ENCODE measurements around the gene CRIP1. TPM values are rescaled to one million over a fixed set of nuclear protein-coding genes. Genes with fewer than 3 reads are reported as not detected.
A peak's percentile ranks its signal among the peaks of the same experiment; 100 is the strongest.

Gene CRIP1
- total and polyA plus RNA-seq, 5 donors from 2014 or later: 558 to 2,243 (median 1,172) TPM

DNA sequence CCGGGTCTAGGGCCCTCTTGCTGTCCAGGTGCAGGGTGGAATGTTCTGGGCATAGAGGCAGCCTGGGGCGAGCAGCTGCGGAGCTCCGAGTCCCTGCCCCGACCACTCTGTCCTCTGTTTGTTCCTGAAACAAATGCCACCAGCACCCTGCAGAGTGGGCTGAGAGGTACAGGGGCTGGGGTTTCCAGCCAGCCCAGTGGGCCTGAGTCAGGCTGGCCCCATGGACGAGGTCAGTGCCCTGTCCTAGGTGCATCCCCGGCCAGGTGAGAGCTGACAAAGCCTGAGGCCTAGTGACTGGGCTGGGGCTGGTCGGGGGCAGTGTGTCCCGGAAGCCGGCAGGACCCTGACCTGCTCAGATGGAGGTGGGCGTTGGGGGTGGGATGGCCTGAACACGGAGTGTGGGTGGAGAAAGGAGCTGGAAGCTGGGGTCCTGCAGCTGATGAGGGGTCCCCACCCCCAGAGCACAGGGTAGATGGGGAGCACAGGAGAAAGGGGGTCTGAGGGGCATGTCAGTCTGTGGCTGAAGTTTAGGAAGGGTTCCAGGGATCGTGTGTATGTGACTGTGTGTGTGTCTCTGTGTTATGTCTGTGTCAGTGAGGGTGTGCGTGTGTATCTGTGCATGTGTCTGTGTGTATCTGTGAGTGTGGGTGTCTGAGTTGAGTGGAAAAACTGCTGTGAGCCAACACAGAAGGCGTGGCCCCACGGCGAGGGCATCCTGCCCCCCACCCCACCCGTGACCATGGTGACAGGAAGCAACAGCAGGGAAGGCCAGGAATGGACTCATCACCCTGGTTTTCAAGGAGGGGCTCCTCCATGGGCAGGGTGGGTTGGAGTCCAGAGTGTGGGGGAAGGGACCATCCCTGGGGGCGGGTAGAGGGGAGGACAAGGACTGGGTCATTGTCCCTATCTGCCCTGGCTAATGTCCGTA lies 2.4 kb upstream of the CRIP1 start:
- Histone ChIP-seq H3K27me3 (ENCODE audit: control insufficient read depth, insufficient read depth, low read length) (no peaks in the 10 kb centered on the region), H3K4me1 (ENCODE audit: control insufficient read depth, insufficient read depth, low read length, poor library complexity, severe bottlenecking) (peaks cover 99% of the 10 kb centered on the region), H3K36me3 (ENCODE audit: control insufficient read depth, insufficient read depth, low read length) (no peaks in the 10 kb centered on the region), H3K27ac (ENCODE audit: insufficient read depth, low read length, poor library complexity, severe bottlenecking) (peak overlapping the region; percentile 100), H3K4me3 (ENCODE audit: low read depth, low read length) (no peak overlapping the region), H3K9me3 (ENCODE audit: control insufficient read depth in 2 of 2, low read length in 2 of 2) (no peaks in the 10 kb centered on the region)
- peak overlapping the region; percentile 62 to 88 (median 80) for H3K4me3 Mint-ChIP-seq
- no peaks in the 10 kb centered on the region for H3K36me3 Mint-ChIP-seq
- peak overlapping the region; percentile 93 to 98 (median 97) for H3K27ac Mint-ChIP-seq
- DNase-seq (peak; percentile 51 to 72 (median 58)), ATAC-seq (ENCODE audit: low read depth in 2 of 2) (no peak)
- H3K9me3 Mint-ChIP-seq: peaks cover 0 to 2% (median 0%) of the 10 kb centered on the region in 7 donors
- peaks cover 20% of the 10 kb centered on the region for H3K27me3 Mint-ChIP-seq
- H3K4me1 Mint-ChIP-seq: peaks cover 5 to 67% (median 27%) of the 10 kb centered on the region in 4 donors

DNA sequence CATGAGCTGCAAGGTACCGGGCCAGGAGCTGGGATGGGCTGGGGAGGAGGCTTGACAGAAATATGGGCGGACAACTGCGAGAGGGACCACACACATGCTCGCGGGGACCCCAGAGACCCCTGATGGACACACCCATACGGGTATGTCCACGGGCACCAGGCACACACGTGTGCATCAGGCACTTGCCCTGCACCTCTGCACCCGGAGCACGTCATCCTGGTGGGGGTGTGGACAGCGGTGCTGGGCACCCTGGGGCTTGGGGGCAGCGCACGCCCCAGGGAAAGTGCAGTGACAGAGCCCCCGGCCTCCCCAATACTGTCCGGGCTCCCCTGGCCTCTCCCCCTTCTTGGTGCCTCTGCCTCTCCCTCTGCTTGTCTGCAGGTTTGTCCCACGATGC lies 1.7 kb upstream of the CRIP1 start:
- Histone ChIP-seq H3K4me1 (ENCODE audit: control insufficient read depth, insufficient read depth, low read length, poor library complexity, severe bottlenecking) (peaks cover 99% of the 10 kb centered on the region), H3K9me3 (ENCODE audit: control insufficient read depth in 2 of 2, low read length in 2 of 2) (no peaks in the 10 kb centered on the region), H3K4me3 (ENCODE audit: low read depth, low read length) (no peak overlapping the region), H3K27me3 (ENCODE audit: control insufficient read depth, insufficient read depth, low read length) (no peaks in the 10 kb centered on the region), H3K27ac (ENCODE audit: insufficient read depth, low read length, poor library complexity, severe bottlenecking) (peak overlapping the region; percentile 100), H3K36me3 (ENCODE audit: control insufficient read depth, insufficient read depth, low read length) (no peaks in the 10 kb centered on the region)
- peaks cover 16% of the 10 kb centered on the region for H3K27me3 Mint-ChIP-seq
- peak overlapping the region in 2 of 3 donors; percentile 97 to 98 for H3K27ac Mint-ChIP-seq
- ATAC-seq (ENCODE audit: low read depth in 2 of 2) (no peak), DNase-seq (no peak)
- H3K9me3 Mint-ChIP-seq: peaks cover 0 to 2% (median 0%) of the 10 kb centered on the region in 7 donors
- peaks cover 5 to 66% (median 28%) of the 10 kb centered on the region in 4 donors for H3K4me1 Mint-ChIP-seq
- no peaks in the 10 kb centered on the region for H3K36me3 Mint-ChIP-seq
- peak overlapping the region in 3 of 4 donors; percentile 62 to 93 (median 87) for H3K4me3 Mint-ChIP-seq

DNA sequence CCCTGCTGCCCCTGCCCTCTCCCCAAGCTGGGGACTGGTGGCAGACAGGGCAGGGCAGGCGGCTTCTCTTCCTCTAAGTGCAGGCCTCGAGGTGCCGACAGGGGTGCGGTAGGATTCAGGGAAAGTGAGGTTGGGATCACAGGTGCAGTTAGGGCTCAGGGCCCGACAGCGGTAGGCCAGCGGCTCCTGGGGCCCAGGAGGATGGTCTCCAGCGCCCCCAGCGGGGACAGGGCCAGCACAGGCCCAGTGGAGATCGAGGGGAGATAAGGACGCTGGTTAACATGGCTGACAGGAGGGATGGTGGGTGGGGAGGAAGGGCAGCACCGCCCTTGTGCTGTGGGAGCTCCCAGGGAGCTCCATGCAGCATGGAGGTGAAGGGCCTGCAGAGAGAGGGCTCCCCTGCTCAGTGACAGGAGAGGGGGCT lies 935 bp upstream of the CRIP1 start:
- Histone ChIP-seq H3K9me3 (ENCODE audit: control insufficient read depth in 2 of 2, low read length in 2 of 2) (no peaks in the 10 kb centered on the region), H3K36me3 (ENCODE audit: control insufficient read depth, insufficient read depth, low read length) (no peaks in the 10 kb centered on the region), H3K27ac (ENCODE audit: insufficient read depth, low read length, poor library complexity, severe bottlenecking) (peak overlapping the region; percentile 100), H3K4me1 (ENCODE audit: control insufficient read depth, insufficient read depth, low read length, poor library complexity, severe bottlenecking) (peaks cover 94% of the 10 kb centered on the region), H3K27me3 (ENCODE audit: control insufficient read depth, insufficient read depth, low read length) (no peaks in the 10 kb centered on the region), H3K4me3 (ENCODE audit: low read depth, low read length) (no peak overlapping the region)
- Mint-ChIP-seq H3K36me3 (no peaks in the 10 kb centered on the region), H3K27ac (peak overlapping the region; percentile 93 to 98 (median 98)), H3K4me1 (peaks cover 5 to 61% (median 24%) of the 10 kb centered on the region in 4 donors), H3K9me3 (no peaks in the 10 kb centered on the region), H3K27me3 (peaks cover 12% of the 10 kb centered on the region), H3K4me3 (peak overlapping the region; percentile 41 to 93 (median 82))
- peak; percentile 49 to 64 (median 60) for DNase-seq
- ATAC-seq (ENCODE audit: low read depth in 2 of 2): no peak

DNA sequence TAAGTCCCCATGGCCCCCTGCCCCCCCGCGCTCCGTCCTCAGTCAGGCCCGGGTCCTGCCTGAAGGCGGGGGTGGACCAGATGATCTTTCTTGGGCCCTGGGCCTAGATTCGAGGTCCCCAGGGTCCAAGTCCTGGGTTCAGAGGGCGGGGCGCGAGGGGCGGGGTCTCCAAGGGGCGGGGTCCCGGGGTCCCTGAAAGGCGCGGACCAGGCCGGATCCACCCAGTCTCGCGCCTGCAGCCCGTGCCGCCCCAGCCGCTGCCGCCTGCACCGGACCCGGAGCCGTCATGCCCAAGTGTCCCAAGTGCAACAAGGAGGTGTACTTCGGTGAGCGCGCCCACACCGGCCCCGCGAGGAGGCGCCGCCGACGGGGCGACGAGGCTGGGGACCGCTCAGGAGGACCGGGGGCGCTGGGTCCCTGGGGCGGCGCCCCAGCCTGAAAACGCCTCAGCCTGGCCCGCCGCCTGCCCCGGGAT lies 325 bp downstream of the CRIP1 start:
- H3K9me3 ChIP-seq (ENCODE audit: control insufficient read depth in 2 of 2, low read length in 2 of 2): no peaks in the 10 kb centered on the region
- Mint-ChIP-seq H3K27ac (peak overlapping the region; percentile 74 to 95 (median 92)), H3K4me1 (peaks cover 1 to 62% (median 19%) of the 10 kb centered on the region in 4 donors), H3K27me3 (peaks cover 10% of the 10 kb centered on the region), H3K9me3 (no peaks in the 10 kb centered on the region), H3K4me3 (peak overlapping the region; percentile 83 to 96 (median 93)), H3K36me3 (no peaks in the 10 kb centered on the region)
- no peak for ATAC-seq (ENCODE audit: low read depth in 2 of 2)
- peak in 2 of 3 donors; percentile 53 to 62 for DNase-seq
- no peaks in the 10 kb centered on the region for H3K36me3 ChIP-seq (ENCODE audit: control insufficient read depth, insufficient read depth, low read length)
- H3K27ac ChIP-seq (ENCODE audit: insufficient read depth, low read length, poor library complexity, severe bottlenecking): peak overlapping the region; percentile 100
- H3K4me1 ChIP-seq (ENCODE audit: control insufficient read depth, insufficient read depth, low read length, poor library complexity, severe bottlenecking): peaks cover 88% of the 10 kb centered on the region
- H3K4me3 ChIP-seq (ENCODE audit: low read depth, low read length): no peak overlapping the region
- H3K27me3 ChIP-seq (ENCODE audit: control insufficient read depth, insufficient read depth, low read length): no peaks in the 10 kb centered on the region

DNA sequence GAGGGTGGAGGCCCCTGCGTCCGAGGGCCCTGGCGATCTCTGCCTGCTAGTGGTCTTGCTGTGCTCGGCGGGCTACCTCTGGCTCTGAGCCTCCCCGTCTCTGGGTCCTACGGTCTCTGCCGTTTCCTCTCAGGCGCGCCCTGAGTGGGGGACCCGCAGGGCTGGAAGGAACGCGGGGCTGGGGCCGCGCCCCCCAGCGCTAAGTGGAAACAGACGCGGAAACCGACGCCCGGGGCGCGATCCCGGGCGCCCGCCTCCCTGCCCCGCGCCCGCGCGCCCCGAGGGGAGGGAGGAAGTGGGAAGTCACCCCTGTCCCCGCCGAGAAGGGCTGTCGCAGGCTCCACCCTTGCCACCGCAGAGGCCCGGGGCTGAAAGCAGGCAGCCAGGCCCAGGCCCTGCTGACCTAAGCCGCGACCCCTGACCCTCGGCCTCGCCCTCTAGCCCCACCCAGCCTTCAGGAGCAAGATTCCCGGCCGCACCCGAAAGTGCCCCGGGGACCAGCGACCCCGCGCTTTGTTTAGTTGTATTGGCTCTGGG lies 831 bp downstream of the CRIP1 start:
- Mint-ChIP-seq H3K27me3 (peaks cover 5% of the 10 kb centered on the region), H3K36me3 (no peaks in the 10 kb centered on the region), H3K4me1 (peaks cover 0 to 59% (median 14%) of the 10 kb centered on the region in 4 donors), H3K4me3 (peak overlapping the region; percentile 90 to 96 (median 93)), H3K27ac (peak overlapping the region; percentile 92 to 95 (median 95)), H3K9me3 (no peaks in the 10 kb centered on the region)
- no peaks in the 10 kb centered on the region for H3K27me3 ChIP-seq (ENCODE audit: control insufficient read depth, insufficient read depth, low read length)
- peak; percentile 70 to 77 (median 74) for DNase-seq
- H3K4me3 ChIP-seq (ENCODE audit: low read depth, low read length): peak overlapping the region; percentile 32
- no peak for ATAC-seq (ENCODE audit: low read depth in 2 of 2)
- H3K36me3 ChIP-seq (ENCODE audit: control insufficient read depth, insufficient read depth, low read length): no peaks in the 10 kb centered on the region
- no peaks in the 10 kb centered on the region for H3K9me3 ChIP-seq (ENCODE audit: control insufficient read depth in 2 of 2, low read length in 2 of 2)
- peak overlapping the region; percentile 100 for H3K27ac ChIP-seq (ENCODE audit: insufficient read depth, low read length, poor library complexity, severe bottlenecking)
- peaks cover 87% of the 10 kb centered on the region for H3K4me1 ChIP-seq (ENCODE audit: control insufficient read depth, insufficient read depth, low read length, poor library complexity, severe bottlenecking)

DNA sequence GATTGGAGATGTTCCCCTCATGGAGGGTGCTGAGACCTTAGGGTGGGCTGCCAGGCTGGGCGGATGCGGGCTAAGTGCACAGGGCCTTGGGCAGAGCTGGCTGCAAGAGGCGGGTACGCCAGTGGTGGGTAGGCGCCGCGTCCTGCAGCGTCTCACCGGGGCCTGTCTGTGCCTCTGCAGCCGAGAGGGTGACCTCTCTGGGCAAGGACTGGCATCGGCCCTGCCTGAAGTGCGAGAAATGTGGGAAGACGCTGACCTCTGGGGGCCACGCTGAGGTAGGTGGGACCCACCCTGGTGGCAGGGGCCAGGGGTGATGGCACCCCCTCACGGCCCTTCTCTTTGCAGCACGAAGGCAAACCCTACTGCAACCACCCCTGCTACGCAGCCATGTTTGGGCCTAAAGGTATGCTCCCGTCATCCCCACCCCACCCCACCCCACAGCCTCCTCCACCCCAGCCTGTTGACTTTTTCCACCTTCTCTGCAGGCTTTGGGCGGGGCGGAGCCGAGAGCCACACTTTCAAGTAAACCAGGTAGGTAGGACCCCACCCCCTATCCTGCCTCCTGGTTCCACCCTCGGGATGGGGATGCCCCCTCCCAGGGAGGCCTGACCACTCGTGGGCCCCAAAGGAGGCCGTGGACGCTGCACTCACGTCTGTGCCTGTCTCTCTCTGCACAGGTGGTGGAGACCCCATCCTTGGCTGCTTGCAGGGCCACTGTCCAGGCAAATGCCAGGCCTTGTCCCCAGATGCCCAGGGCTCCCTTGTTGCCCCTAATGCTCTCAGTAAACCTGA lies 1.5 kb downstream of the CRIP1 start:
- H3K4me3 ChIP-seq (ENCODE audit: low read depth, low read length): peak overlapping the region; percentile 55
- Mint-ChIP-seq H3K4me1 (peaks cover 0 to 55% (median 13%) of the 10 kb centered on the region in 4 donors), H3K9me3 (no peaks in the 10 kb centered on the region), H3K27me3 (peaks cover 5% of the 10 kb centered on the region), H3K36me3 (no peaks in the 10 kb centered on the region), H3K27ac (peak overlapping the region; percentile 91 to 95 (median 92)), H3K4me3 (peak overlapping the region; percentile 90 to 96 (median 93))
- no peaks in the 10 kb centered on the region for H3K27me3 ChIP-seq (ENCODE audit: control insufficient read depth, insufficient read depth, low read length)
- peak in 2 of 3 donors; percentile 40 to 49 for DNase-seq
- H3K4me1 ChIP-seq (ENCODE audit: control insufficient read depth, insufficient read depth, low read length, poor library complexity, severe bottlenecking): peaks cover 81% of the 10 kb centered on the region
- no peaks in the 10 kb centered on the region for H3K36me3 ChIP-seq (ENCODE audit: control insufficient read depth, insufficient read depth, low read length)
- no peak for ATAC-seq (ENCODE audit: low read depth in 2 of 2)
- peak overlapping the region; percentile 100 for H3K27ac ChIP-seq (ENCODE audit: insufficient read depth, low read length, poor library complexity, severe bottlenecking)
- no peaks in the 10 kb centered on the region for H3K9me3 ChIP-seq (ENCODE audit: control insufficient read depth in 2 of 2, low read length in 2 of 2)

Measured in CD4-positive, CD25-positive, alpha-beta regulatory T cell (primary cell).